Keratinocyte (primary cell): ENCODE data around the gene APOM.

Source experiments
- EZH2 ChIP-seq: IDR thresholded peaks from one replicate; pipeline ENCODE4 v1.6.1; 2012; ENCODE audit warnings: inconsistent platforms, mild to moderate bottlenecking, low read length, moderate library complexity
- TF ChIP-seq, protein P1 (sequence below), 3 experiments: IDR thresholded peaks in 1 of 3; conservative IDR thresholded peaks in 1 of 3; optimal IDR thresholded peaks in 1 of 3; 2 replicates in 2 of 3; 3 replicates in 1 of 3; pipeline versions ENCODE3 to v1.5.1; 2011; ENCODE audit warnings: low read length in 3 of 3, mild to moderate bottlenecking in 3 of 3, moderate library complexity in 2 of 3, control low read depth in 1 of 3, inconsistent platforms in 1 of 3; ENCODE audit not compliant: insufficient read depth in 2 of 3; ENCODE audit errors: extremely low read depth in 1 of 3

DNA sequence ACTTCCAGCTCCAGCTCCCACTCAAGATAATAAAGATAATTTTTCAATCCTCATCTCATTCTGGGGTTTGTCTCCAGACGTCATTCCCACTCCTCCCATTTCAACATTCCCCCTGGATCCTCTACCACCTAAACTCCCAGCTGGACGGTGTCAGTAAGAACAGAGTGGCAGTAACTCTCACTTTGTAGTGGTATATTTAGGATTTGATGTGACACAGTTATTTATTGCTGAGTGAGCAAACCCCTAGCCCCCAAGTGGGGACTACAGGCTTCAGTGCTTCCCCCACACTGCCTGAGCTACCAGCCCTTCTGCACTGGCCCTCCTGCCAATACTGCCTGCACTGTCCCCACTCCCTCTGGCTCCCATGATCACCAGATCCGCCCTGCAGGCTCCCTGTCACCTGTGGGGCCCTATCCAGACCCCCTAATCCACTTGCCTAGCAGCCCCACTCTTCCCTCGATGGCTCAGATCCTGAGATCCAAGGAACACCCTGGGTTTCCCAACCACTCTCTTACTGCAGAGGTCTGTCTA is 2.5 kb downstream of the APOM start:
- TF ChIP-seq EZH2, result no peak
- TF ChIP-seq, protein P1, sequence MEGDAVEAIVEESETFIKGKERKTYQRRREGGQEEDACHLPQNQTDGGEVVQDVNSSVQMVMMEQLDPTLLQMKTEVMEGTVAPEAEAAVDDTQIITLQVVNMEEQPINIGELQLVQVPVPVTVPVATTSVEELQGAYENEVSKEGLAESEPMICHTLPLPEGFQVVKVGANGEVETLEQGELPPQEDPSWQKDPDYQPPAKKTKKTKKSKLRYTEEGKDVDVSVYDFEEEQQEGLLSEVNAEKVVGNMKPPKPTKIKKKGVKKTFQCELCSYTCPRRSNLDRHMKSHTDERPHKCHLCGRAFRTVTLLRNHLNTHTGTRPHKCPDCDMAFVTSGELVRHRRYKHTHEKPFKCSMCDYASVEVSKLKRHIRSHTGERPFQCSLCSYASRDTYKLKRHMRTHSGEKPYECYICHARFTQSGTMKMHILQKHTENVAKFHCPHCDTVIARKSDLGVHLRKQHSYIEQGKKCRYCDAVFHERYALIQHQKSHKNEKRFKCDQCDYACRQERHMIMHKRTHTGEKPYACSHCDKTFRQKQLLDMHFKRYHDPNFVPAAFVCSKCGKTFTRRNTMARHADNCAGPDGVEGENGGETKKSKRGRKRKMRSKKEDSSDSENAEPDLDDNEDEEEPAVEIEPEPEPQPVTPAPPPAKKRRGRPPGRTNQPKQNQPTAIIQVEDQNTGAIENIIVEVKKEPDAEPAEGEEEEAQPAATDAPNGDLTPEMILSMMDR (optimal IDR thresholded peaks at IDR 0.05 in 1 of 3, IDR thresholded peaks at IDR 0.05 in 1 of 3, conservative IDR thresholded peaks at IDR 0.05 in 1 of 3; ENCODE audit: extremely low read depth in 1 of 3, insufficient read depth in 2 of 3, low read length in 3 of 3), result no peak
